Gastrocnemius medialis (tissue), 4 donors: ENCODE data around the gene FAM131C.

Source experiments
- CTCF ChIP-seq, 5 experiments: fragments of 450-650 bp in 3 of 5; fragments of 200-600 bp in 2 of 5; sonication (generic) in 2 of 5; IDR thresholded peaks in 4 of 5; conservative IDR thresholded peaks in 1 of 5; 1 replicate in 4 of 5; 2 replicates in 1 of 5; pipeline ENCODE4 v1.5.1; 2016 to 2019; ENCODE audit warnings: antibody characterized with exemption in 5 of 5, mild to moderate bottlenecking in 3 of 5, moderate library complexity in 3 of 5
- POLR2A ChIP-seq, 2 donors: fragments of 450-650 bp; IDR thresholded peaks; one replicate each; pipeline ENCODE4 v1.6.1; 2017; ENCODE audit warnings: antibody characterized with exemption in 2 of 2, mild to moderate bottlenecking in 2 of 2, moderate library complexity in 2 of 2

GRCh38 chr1:16026723-16027484 is 46.5 kb downstream of the FAM131C start:
- TF ChIP-seq POLR2A (IDR thresholded peaks at IDR 0.05) (no peak), CTCF (IDR thresholded peaks at IDR 0.05 in 4 of 5, conservative IDR thresholded peaks at IDR 0.05 in 1 of 5) (no peak)
